OCI-LY1 (cell line): ENCODE data around the gene LTV1.

ENCODE experiments used
- EZH2 ChIP-seq: fragments of 200-600 bp; sonication (generic), shearing (Covaris generic); IDR thresholded peaks from 2 replicates; pipeline ENCODE4 v1.8.0; 2017; ENCODE audit warnings: borderline replicate concordance, mixed run types, mild to moderate bottlenecking, antibody characterized with exemption, low read length, moderate library complexity, mixed read lengths
- TF ChIP-seq, protein P1 (sequence below): fragments of 200-600 bp; sonication (generic), shearing (Covaris generic); IDR thresholded peaks from 2 replicates; pipeline ENCODE4 v1.5.1; 2017; ENCODE audit warnings: mild to moderate bottlenecking, antibody characterized with exemption, low read length, moderate library complexity, mixed read lengths

DNA sequence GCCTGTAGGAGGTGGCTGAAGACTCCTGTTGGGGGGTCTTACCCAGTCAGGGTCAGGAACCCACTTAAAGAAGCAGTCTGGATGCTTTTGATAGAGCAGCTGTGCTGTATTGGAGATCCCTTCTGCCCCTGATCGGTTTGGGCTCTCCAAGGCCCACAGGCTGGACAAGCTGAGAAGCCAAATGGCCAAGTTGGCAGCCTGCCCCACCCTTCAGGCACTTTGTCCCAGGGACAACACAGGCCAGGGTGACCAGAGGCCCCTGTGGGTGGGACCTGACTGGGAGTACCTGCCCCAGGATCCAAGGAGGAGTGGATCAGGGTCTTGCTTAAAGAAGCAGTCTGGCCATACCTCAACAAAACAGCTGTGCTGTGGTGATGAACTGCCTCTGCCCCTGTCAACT, 69.5 kb downstream of the LTV1 start:
- TF ChIP-seq, protein P1, sequence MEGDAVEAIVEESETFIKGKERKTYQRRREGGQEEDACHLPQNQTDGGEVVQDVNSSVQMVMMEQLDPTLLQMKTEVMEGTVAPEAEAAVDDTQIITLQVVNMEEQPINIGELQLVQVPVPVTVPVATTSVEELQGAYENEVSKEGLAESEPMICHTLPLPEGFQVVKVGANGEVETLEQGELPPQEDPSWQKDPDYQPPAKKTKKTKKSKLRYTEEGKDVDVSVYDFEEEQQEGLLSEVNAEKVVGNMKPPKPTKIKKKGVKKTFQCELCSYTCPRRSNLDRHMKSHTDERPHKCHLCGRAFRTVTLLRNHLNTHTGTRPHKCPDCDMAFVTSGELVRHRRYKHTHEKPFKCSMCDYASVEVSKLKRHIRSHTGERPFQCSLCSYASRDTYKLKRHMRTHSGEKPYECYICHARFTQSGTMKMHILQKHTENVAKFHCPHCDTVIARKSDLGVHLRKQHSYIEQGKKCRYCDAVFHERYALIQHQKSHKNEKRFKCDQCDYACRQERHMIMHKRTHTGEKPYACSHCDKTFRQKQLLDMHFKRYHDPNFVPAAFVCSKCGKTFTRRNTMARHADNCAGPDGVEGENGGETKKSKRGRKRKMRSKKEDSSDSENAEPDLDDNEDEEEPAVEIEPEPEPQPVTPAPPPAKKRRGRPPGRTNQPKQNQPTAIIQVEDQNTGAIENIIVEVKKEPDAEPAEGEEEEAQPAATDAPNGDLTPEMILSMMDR: no peak
- TF ChIP-seq EZH2: no peak
